Measurements from ENCODE around the gene KRTAP5-7.

DNA sequence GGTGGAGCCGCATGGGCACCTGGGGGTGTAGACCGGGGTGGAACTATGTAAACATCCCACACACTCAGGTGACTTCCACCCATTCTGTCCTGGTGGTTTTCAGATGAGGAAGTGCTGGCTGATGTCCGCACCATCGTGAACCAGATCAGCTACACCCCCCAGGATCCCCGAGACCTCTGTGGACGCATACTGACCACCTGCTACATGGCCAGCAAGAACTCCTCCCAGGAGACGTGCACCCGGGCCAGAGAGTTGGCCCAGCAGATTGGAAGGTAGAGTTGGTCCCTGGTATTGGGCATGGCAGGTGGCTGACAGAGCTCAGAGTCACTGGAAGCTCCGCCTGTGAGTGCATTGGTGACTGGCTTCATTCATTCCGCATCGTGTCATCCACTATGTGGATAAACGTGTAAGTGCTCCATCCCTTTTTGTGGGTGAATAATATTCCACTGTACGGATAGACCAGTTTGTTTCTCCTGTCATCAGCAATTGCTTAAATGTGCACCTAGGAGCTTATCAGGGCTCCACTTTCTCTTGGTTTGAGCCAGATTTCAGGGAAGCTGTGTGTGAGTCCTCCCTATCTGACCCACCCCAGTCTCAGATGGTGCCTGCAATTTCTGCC lies 44.2 kb upstream of the KRTAP5-7 start:
- TF ChIP-seq CTCF (IDR thresholded peaks at IDR 0.05; ENCODE audit: low read length) (no peak), EZH2 (IDR thresholded peaks at IDR 0.05; ENCODE audit: borderline replicate concordance, low read length) (no peak)

Measured in OCI-LY1 (cell line).